ENCODE data around the gene RANBP3.
"Not testable (repeated sequence)": the region's sequence is repeated elsewhere in the genome, so short reads cannot be mapped to it uniquely, and the experiment has no call there.

RANBP3 gene, protein sequence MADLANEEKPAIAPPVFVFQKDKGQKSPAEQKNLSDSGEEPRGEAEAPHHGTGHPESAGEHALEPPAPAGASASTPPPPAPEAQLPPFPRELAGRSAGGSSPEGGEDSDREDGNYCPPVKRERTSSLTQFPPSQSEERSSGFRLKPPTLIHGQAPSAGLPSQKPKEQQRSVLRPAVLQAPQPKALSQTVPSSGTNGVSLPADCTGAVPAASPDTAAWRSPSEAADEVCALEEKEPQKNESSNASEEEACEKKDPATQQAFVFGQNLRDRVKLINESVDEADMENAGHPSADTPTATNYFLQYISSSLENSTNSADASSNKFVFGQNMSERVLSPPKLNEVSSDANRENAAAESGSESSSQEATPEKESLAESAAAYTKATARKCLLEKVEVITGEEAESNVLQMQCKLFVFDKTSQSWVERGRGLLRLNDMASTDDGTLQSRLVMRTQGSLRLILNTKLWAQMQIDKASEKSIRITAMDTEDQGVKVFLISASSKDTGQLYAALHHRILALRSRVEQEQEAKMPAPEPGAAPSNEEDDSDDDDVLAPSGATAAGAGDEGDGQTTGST

GRCh38 chr19:5977785-5978605 is at the start of gene RANBP3:
Gene RANBP3 (minus strand): TSS chr19:5978140. CDS start chr19:5978082, 58 bp downstream.
- peak; percentile 98 for DNase-seq

DNA sequence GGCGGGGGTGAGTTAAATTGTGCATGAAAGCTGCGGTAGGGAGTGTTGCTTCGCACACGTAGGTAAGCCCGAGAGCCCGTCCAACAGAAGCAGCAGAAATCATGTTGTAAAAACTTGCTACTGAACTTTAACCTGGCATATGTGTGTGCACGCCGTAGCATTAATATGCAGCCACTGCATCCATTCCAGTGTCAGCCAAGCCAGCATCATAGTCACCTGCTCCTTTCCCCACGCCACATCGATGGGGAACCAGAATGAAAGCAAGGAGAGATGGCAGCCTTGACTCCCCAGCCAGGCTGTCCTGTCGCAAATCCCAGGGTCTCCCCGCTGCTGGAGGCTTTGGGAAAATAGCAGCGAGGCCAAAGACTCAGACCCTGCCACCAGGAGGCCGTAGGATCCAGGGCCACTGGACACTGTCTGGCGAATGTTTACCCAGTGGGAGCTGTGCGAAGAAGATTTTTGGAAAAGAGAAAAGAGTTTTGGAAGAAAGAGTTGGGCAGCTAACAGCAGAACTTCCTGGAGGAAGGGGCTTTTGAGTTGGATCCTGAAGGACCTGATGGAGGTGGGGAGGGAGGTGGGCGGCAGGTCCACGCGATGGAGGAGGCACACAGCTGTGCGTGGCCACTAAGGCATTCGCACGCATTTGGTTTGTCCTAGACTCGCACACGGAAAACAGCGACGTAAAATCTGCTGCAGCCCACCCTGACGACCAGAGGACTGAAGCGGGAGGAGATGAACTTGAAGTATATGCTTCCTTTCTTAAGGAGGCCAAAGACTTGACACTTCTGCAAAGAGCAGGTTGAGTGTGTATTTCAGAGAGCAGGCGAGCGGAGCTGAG is 48.7 kb upstream of the RANBP3 start:
- DNase-seq, result no peak

GRCh38 chr19:6024756-6025155 is 46.8 kb upstream of the RANBP3 start:
- not testable (repeated sequence) for DNase-seq

DNA sequence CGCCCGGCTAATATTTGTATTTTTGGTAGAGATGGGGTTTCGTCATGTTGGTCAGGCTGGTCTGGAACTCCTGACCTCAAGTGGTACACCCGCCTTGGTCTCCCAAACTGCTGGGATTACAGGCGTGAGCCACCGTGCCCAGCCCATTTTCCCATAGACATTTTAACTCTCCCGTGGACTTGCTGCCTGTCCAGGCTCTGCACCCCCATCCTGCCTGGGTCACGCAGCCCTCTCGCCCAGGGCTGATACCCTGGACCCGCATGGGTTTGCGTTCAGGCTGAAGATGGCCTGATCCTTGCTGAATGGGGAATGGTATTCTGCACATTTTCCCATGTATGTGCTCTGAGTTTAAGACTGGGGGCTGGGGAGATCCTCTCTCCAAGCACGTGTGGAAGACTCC is 46.0 kb upstream of the RANBP3 start:
- no peak for DNase-seq

DNA sequence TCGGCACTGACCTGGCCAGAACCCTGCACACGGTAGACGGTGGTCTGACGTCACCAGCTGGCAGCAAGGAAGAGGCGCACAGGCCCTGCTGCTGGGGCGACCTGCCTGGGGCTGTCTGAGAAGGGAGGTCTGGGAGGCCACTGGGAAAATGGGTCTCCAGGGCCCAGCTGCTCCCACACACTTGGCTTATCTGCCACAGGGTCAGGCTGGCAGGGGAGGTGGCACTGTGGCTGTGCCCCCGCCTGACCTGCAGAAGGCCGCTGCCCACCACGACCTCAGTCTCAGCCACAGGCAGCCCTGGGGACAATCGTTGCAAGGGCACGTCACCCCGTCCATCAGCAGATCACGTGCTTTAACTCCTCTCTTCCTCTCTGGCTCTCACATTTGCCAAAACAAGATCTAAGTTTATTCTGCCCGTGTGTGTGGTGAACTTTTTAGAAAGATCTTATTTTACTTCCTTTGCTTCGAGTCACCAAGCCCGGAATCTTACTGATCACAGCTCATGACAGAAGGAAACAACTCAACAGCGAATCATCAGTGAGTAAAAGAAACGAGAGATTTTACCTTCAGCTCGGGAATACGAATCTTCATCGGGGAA is 45.2 kb upstream of the RANBP3 start:
- no peak for DNase-seq

DNA sequence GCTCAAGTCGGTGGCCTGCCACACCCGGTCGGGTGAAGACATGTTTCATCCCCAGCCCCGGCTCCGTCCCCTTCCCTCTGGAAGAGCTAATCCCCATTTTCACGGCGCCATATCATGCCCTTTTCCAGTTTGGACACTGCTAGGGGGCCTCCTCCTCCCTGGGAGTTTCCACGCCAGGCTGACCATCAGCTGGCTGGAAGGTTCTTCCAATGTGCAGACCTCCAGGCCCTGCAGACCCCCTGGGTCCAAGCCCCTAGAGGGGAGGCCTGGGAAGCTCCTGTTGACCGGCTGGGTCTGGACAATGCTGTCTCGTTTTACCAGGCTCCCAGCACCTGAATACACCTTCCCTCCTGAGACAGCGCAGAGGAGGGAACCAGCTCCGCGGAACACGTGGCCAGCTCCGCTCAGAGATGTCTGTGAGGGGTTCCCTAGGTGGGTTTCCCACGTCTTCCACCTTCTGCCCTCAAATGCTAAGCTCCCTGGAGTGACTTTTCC is 44.7 kb upstream of the RANBP3 start:
- no peak for DNase-seq

GRCh38 chr19:6021878-6022569 is 44.1 kb upstream of the RANBP3 start:
- DNase-seq, result peak; percentile 86

DNA sequence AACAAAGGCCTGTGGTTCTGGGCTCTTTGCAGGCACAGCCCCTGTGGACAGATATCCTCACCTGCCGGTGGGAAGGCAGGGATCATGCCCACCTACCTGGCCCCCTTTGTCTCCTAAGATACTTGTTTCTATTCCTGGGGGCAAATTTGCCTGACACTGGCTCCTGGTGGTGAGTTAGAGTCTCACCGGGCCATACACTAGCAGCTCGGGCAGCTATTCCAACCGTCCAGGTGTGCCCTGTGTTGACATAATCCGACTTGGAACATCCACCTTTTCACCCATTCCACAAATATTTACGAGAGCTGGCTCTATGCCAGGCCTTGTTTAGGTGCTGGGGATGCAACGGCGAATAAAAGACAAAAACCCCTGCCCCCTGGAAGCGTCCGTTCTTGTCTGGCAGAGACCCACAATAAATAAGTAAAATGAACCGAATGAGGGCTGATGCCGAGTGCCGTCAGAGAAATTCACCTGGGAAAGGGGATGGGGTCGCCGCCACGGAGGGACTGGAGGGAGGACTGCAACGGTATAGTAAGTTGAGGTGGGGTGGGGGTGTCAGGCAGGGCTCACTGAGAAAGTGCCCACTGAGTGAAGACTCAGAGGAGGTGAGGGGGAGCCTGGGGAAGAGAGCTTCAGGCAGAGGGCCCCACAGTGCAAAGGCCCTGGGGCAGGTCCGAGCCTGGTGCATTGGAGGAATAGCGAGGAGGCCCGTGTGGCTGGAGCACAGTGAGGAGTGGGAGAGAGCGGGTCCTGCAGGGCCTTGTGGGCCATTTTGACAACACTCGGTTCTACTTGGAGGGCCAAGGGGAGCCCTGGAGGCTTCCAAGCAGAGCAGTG is 43.2 kb upstream of the RANBP3 start:
- no peak for DNase-seq

- DNase-seq, result no peak
Measured at GRCh38 chr19:6020166-6020882, 42.4 kb upstream of the RANBP3 start.

DNA sequence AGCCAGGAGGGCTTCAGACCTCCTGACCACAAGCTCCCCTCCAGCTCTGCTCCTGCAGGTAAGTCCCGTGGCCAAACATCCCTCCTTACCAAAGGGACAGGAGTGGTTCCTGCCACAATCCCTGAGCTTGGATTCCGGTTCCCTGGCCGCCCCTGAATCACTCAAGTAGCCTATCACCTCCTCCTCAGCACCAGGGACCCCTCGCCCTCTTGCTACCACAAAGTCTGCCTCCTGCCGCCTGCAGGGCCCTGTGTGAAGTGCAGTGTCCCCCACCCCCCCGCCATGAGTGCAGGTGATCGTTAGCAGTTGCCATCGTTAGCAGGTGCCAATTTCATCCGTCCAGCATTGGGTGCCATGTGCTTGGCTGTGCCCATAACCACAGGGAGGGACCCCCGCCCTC is 40.8 kb upstream of the RANBP3 start:
- peak; percentile 25 for DNase-seq

- no peak for DNase-seq
Measured at GRCh38 chr19:6017576-6017975, 39.6 kb upstream of the RANBP3 start.

- DNase-seq, result no peak
Measured at GRCh38 chr19:6015841-6016545, 38.1 kb upstream of the RANBP3 start.

- no peak for DNase-seq
Measured at GRCh38 chr19:6014551-6015135, 36.7 kb upstream of the RANBP3 start.

GRCh38 chr19:6012426-6013170 is 34.7 kb upstream of the RANBP3 start:
- no peak for DNase-seq

DNA sequence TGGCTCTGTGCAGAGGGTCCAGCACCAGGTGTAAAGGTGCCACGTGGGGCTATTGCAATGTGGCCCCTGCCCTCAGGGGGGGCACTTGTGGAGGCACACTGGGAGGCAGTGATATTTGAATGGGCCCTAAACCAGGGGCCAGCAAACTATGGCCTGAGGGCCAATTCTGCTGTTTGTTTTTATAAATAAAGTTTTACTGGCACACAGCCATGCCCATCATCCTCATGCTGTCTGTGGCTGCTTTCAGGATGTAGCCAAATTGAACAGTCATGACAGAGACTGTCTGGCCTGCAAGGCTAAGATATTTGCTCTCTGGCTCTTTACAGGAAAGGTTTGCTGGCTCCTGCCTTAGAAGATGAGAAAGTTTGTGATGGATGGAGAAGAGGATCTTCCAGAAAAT is 33.9 kb upstream of the RANBP3 start:
- no peak for DNase-seq

DNA sequence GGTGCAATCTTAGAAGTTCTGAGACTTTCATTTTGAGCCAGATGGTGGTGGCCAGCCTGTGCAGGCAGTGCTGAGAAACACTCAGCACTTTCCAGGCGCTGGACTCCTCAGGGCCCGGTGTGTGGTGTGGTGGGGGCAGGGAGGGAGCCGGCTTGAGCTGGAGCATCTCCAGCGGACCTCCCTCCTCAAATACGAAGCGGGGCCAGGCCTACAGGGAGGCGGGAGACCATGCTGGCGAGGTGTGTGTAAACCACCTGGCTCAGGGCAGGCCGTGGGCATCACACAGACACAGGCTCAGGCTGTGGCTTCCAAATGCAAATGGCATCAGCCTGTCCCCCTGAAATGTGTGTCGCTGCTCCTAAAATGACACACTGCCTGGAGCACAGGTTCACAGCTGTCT is 33.3 kb upstream of the RANBP3 start:
- no peak for DNase-seq

- DNase-seq, result no peak
Measured at GRCh38 chr19:6010107-6010506, 32.2 kb upstream of the RANBP3 start.

DNA sequence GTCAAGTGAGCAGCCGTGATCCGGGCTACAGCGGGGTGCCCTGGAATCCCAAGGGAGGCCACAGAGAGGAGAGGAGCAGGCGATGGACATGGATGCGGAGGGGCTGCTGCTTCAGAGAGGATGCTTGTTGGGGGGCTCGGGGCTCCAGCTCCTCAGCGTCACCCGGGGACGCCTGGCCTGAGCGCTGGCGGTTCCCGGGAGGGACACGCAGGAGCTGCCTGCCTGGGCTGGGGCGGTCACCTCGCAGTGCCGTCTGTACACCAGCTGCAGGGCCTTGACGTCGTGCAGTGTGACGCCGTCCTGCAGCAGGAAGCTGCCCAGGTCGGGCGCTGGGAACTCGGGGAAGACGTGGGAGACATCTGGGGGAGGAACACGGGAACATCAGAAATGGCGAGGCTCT is 29.9 kb upstream of the RANBP3 start:
- DNase-seq, result no peak

All from stimulated activated CD4-positive, alpha-beta T cell treated with anti-CD3 and anti-CD28 coated beads, Interleukin-15, amount 100 ng/mL, for 24 hours (primary cell).